Measurements from ENCODE around the gene DLL1.

DLL1 gene

GRCh38 chr6:170294813-170295509, 4.1 kb upstream of the DLL1 start:
- no peak for DNase-seq

GRCh38 chr6:170294298-170294730, 3.4 kb upstream of the DLL1 start:
- DNase-seq, result no peak

GRCh38 chr6:170293341-170294231, 2.7 kb upstream of the DLL1 start:
- DNase-seq, result no peak

- DNase-seq, result no peak
Observed at GRCh38 chr6:170292407-170293158, 1.7 kb upstream of the DLL1 start.

GRCh38 chr6:170292111-170292406, 1.2 kb upstream of the DLL1 start:
- DNase-seq, result no peak

- no peak for DNase-seq
Observed at GRCh38 chr6:170291271-170292110, 613 bp upstream of the DLL1 start.

- DNase-seq, result no peak
Observed at GRCh38 chr6:170289951-170290295, 955 bp downstream of the DLL1 start.

- DNase-seq, result no peak
Observed at GRCh38 chr6:170289180-170289931, 1.5 kb downstream of the DLL1 start.

- DNase-seq, result no peak
Observed at GRCh38 chr6:170288852-170289179, 2.1 kb downstream of the DLL1 start.

- no peak for DNase-seq
Observed at GRCh38 chr6:170288091-170288631, 2.7 kb downstream of the DLL1 start.

GRCh38 chr6:170287371-170287876, 3.5 kb downstream of the DLL1 start:
- no peak for DNase-seq

GRCh38 chr6:170286934-170287265, 4.0 kb downstream of the DLL1 start:
- DNase-seq, result no peak

GRCh38 chr6:170286246-170286933, 4.5 kb downstream of the DLL1 start:
- DNase-seq, result no peak

GRCh38 chr6:170285482-170285881, 5.4 kb downstream of the DLL1 start:
- no peak for DNase-seq

- DNase-seq, result no peak
Observed at GRCh38 chr6:170284866-170285469, 5.9 kb downstream of the DLL1 start.

- DNase-seq, result no peak
Observed at GRCh38 chr6:170284126-170284773, 6.6 kb downstream of the DLL1 start.

GRCh38 chr6:170283212-170284081, 7.4 kb downstream of the DLL1 start:
- DNase-seq, result no peak

- DNase-seq, result no peak
Observed at GRCh38 chr6:170282512-170283158, 8.2 kb downstream of the DLL1 start.

Data from amniotic stem cell (primary cell).